ENCODE measurements around the gene SOST. TPM values are rescaled to one million over a fixed set of nuclear protein-coding genes. Genes with fewer than 3 reads are reported as not detected.

SOST gene
- total RNA-seq, 2 experiments from 2014 or later: not detected

- Mint-ChIP-seq H3K27me3 (peaks cover 23% of the 10 kb centered on the region), H3K9me3 (ENCODE audit: low read depth) (no peaks in the 10 kb centered on the region), H3K36me3 (no peaks in the 10 kb centered on the region), H3K27ac (no peak overlapping the region), H3K4me3 (no peak overlapping the region), H3K4me1 (peaks cover 10% of the 10 kb centered on the region)
- ATAC-seq (no peak), DNase-seq (no peak)
- CTCF ChIA-PET: interaction anchor here (1.9 to 22.1 kb wide), 3 partner anchors 12 to 130 kb away, joined by 4 to 569 read pairs (median 8); partner anchors contain the start of gene SOST
Measured at GRCh38 chr17:43706235-43706634, 52.4 kb downstream of the SOST start.

Other genes with a start within 250 kb of the SOST start
- gene ETV4, start 212.5 kb downstream of the SOST start, total RNA-seq: 1 to 10 TPM in 1 of 2 experiments, under 1 TPM in 1; 0.82 to 1.9 TPM
- 1 to 10 TPM in 1 of 2 experiments, under 1 TPM in 1; 0.54 to 1.3 TPM for gene MEOX1, start 96.9 kb downstream of the SOST start, total RNA-seq
- 1 to 10 TPM; 5.6 to 6.0 TPM for gene DUSP3, start 20.2 kb upstream of the SOST start, total RNA-seq
- not detected for gene CFAP97D1, start 21.6 kb upstream of the SOST start, total RNA-seq
- gene MPP3, start 74.4 kb upstream of the SOST start, total RNA-seq: not detected
- not detected for gene CD300LG, start 88.4 kb upstream of the SOST start, total RNA-seq
- gene MPP2, start 148.7 kb upstream of the SOST start, total RNA-seq: under 1 TPM; 0.56 to 0.61 TPM
- not detected for gene PPY, start 183.7 kb upstream of the SOST start, total RNA-seq
- not detected for gene PYY, start 195.1 kb upstream of the SOST start, total RNA-seq
- under 1 TPM; 0.33 to 0.76 TPM for gene NAGS, start 245.8 kb upstream of the SOST start, total RNA-seq